OCI-M2 (cell line): ENCODE data around the gene MBTPS1.

Experiments
- DNase-seq: peaks from one replicate; lab custom pipeline; 2025; ENCODE audit not compliant: unreplicated experiment; lab: John Stamatoyannopoulos, UW

The MBTPS1 gene

GRCh38 chr16:84116720-84117493 is at the start of gene MBTPS1:
MBTPS1 (minus strand) TSS chr16:84116942; CDS start chr16:84101783, 15,159 bp downstream.
- DNase-seq, result peak; percentile 25

GRCh38 chr16:84165746-84166145 is 49.0 kb upstream of the MBTPS1 start:
- DNase-seq, result no peak

DNA sequence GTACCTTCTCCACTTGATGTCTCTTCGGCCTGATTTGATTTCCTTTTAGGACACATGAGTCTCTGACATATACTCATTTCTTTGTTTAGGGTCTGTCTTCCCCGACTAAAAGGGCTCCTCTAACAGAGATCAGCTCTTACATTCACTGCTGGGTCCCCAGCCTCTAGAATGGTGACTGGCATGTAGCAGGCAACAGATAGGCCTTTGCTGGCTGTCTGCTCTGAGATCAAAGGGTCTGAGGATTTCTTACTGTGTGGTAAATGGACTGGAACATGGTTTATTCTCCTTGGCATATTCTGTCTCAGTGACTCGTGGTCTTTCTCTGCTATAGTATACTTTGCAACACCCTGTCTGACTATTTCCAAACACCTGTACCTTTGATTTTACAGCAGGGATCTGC is 45.1 kb upstream of the MBTPS1 start:
- DNase-seq, result no peak

DNA sequence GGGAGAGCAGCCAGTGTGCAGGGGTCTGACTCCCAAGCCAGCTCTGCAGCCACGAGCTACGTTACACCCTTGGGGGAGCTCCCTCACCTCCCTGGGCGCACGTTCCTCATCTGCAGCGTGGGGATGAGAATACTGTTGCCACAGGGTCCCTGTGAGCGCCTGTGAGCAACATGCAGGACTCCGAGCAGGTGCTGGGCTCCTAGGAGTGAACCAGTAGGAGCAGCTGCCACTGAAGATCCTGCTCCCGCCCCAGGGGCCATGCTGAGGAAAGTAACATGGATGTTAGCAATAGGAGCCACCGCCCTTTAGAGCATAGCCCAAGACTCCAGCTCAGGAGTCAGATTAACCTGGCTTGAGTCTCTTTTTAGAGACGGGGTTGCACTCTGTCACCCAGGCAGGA is 44.3 kb upstream of the MBTPS1 start:
- DNase-seq, result no peak

GRCh38 chr16:84159800-84160199 is 43.1 kb upstream of the MBTPS1 start:
- no peak for DNase-seq

DNA sequence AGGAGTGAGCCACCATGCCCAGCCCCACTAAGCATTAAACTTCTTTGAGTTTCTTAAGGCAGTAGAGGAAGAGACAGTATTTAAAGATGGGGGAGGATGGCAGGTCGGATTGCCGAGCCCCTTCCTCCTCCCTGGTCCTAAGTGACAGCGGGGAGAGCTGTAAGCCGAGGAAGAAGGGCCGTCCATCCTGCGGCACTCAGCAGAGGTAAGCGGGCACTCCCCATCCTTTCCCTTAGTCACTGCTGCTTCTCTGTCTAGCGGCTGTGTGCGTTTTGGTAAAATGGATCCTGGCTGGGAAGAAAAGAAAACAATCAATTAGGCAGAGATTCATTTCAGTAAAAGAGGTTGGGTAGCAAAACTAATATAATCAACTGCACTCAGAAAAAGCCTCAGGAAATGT is 42.3 kb upstream of the MBTPS1 start:
- no peak for DNase-seq

- no peak for DNase-seq
Measured at GRCh38 chr16:84156342-84156784, 39.6 kb upstream of the MBTPS1 start.

DNA sequence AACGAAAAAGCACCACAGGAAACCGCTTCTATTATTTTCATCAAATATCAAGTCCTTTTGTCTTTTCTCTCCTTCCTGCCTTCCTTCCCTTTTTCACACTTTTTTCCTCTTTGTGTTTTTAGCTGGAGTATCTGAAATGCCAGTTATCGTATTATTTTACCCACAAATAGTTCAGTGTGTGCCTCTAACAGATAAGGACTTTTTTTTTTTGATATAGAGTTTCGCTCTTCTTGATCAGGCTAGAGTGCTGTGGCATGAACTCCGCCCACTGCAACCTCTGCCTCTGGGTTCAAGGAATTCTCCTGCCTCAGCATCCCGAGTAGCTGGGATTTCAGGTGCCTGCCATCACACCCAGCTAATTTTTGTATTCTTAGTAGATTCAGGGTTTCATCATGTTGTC is 39.0 kb upstream of the MBTPS1 start:
- no peak for DNase-seq

DNA sequence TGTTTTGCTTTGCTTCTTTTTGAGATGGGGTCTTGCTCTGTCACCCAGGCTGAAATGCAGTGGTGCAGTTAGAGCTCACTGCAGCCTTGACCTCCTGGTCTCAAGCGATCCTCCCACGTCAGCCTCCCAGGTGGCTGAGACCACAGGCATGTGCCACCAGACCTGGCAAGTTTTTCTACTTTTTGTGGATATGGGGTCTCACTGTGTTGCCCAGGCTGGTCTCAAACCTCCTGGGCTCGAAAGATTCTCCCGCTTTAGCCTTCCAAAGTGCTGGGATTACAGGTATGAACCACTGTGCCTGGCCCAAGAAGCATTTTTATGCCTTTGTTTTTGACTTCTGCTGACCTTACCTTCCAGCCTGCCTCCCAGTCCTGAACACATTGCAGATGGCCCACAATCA is 38.5 kb upstream of the MBTPS1 start:
- DNase-seq, result no peak

- DNase-seq, result no peak
Measured at GRCh38 chr16:84153660-84154214, 37.0 kb upstream of the MBTPS1 start.

DNA sequence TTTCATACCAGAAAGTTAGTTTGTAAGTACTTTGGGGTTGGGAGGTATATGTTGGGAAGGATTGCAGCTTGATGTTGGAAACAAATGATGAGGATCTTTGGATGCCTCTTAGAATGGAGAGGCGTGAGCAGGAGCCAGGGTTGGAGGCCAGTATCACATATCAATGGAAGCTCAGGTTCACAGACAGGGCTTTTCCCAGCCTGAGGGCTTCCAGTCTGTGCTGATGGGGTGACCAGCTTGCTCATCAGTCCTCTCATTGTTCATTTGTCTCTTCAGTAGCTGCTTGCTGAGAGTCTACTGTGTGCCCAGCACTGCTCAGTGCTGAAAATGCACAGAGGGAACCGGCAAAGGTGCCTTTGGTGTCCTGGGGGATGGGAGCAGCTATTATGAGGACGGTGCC is 34.2 kb upstream of the MBTPS1 start:
- DNase-seq, result no peak

DNA sequence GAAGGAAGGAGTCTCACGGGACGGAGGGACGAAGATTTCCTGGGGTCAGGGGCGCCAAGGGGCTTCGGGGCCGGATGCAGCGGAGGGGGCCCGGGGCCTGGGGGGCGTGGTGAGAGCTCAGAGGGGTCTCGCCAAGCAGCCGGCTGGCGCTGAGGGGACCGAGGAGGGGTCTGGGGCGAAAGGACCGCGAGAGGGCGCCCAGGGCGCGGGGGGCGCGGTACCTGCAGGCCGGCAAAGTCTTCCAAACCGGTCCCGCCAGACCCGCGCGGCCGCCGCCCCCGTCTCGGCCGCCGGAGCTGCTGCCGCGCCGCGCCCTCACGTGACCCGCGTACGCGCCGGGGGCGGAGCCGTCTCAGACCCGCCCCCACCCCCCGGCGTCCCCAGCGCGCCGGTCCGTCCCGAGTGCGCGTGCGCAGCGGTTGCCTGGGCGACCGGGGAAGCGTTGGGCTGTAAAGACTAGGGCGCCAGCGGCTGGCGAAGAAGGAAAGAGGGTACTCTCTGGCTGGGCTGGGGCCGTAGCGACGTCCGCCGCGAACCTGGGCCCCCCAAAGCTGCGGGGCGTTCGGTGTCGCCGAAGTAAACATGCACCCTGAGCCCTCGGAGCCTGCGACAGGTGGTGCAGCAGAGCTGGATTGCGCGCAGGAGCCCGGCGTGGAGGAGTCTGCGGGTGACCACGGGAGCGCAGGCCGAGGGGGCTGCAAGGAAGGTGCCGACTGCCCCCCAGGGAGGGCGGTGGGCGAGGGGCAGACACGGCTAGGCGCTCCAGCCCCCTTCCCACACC is 28.3 kb upstream of the MBTPS1 start, which contains the start of the genes DNAAF1 and HSDL1:
DNAAF1 (plus strand) TSS at position 450 of the 781 bp plus-strand sequence; CDS start at position 583, 133 bp downstream.
HSDL1 (minus strand) TSS at position 319 of the 781 bp plus-strand sequence. CDS start 13,856 bp downstream, outside the sequence.
- DNase-seq, result no peak

GRCh38 chr16:84144209-84144858 is 27.6 kb upstream of the MBTPS1 start:
- no peak for DNase-seq

DNA sequence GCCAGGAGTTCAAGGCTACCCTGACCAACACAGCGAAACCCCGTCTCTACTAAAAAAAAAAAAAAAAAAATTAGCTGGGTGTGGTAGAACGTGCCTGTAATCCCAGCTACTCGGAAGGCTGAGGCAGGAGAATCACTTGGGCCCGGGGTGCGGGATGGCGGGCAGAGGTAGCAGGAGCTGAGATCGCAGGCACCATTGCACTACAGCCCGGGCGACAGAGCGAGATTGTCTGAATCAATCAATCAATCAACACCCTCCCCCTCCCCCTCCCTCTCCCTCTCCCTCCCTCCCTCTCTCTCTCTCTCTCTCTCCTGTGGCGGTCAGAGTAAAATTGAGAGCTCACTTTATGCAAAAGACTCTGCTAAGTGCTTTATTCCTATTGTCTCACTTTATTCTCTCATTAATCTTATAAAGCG is 27.1 kb upstream of the MBTPS1 start:
- no peak for DNase-seq

DNA sequence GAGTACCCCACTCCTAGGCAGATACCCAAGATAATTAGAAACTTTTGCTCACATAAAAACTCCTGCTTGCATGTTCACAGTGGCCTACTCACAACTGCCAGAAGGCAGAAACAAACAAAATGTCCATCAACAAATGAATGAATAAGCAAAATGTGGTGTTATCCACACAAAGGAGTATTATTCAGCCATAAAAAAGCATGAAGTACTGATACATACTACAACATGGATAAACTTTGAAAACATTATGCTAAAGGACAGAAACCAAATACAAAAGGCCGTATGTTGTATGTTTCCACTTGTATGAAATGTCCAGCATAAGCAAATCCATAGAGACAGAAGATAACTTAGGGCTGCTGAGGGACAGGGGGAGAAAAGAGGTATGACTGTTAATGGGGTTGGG is 26.3 kb upstream of the MBTPS1 start:
- DNase-seq, result no peak

DNA sequence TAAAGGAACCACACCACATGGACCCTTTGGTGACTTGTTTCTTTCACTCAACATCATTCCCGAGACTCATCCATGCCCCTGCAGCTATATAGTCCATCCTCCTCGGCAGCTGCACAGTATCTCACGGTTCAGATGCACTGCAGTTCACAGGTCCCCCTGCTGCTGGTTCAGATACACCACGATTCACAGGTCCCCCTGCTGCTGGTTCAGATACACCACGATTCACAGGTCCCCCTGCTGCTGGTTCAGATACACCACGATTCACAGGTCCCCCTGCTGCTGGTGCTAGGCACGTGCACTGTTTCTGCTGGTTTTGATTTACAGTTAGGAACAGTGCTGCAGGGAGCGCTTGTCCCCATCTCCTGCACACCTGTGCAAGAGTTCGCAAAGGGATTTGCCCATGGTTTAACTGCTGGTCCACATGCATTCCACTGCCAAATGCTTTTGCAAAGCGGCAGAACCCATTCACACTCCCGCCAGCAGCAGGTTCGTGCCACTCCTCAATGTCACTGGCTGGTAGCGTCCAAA is 24.5 kb upstream of the MBTPS1 start:
- no peak for DNase-seq

- no peak for DNase-seq
Measured at GRCh38 chr16:84139628-84140258, 23.0 kb upstream of the MBTPS1 start.

GRCh38 chr16:84138824-84139627 is 22.3 kb upstream of the MBTPS1 start:
- DNase-seq, result peak; percentile 29

DNA sequence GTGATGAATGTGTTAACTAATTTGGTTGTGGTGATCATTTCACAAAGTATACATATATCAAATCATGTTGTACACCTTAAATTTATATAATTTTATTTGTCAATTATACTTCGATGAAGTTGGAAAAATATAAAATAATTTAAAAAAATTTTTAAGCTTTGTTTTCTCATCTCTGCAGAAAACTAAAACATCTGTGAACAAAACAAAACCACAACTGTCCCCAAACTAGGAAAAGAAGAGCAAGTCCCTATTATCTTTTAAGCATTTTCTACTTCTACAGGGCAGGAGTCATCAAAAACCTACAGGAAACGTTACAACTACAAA is 21.7 kb upstream of the MBTPS1 start:
- DNase-seq, result no peak
